ENCODE results near the gene HPN.
A peak's percentile ranks its signal among the peaks of the same experiment; 100 is the strongest.
"Not testable (repeated sequence)": the region's sequence is repeated elsewhere in the genome, so short reads cannot be mapped to it uniquely, and the experiment has no call there.

HPN gene

DNA sequence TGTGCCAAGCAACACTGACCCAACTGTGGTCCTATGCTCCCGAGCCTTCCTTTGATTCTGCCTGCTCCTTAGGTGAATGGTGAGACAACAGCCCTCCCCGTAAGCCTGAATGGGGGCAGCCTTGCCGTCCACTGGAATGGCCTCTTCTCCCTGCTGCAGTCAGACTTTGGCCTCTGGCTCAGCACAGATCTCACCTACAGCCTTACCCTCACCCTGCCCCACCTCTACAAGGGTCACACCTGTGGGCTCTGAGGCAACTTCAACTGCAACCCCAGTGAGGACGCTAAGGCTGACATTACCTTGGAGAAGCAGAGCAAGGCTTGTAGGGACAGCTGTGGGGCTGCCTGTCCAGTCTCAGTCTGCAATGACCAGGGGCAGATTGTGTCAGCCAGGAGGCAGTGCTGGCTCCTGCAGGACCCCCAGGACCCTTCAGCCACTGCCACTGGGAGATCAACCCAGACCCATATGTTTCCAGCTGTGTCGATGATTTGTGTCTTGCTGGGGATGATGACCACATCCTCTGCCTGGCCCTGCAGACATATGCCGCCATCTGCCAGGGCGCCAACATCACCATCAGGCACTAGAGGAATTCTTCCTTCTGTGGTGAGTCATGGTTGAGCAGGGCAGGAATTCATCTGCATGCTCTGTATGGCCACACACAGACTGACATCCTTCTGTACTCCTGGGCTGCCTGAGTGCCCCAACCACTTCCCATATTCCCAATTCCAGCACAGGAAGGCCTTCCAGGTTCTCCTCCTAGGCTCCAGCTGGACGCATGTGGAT is 46.8 kb downstream of the HPN start:
- no peak for DNase-seq

GRCh38 chr19:35089554-35089953 is 48.0 kb downstream of the HPN start:
- no peak for DNase-seq

DNA sequence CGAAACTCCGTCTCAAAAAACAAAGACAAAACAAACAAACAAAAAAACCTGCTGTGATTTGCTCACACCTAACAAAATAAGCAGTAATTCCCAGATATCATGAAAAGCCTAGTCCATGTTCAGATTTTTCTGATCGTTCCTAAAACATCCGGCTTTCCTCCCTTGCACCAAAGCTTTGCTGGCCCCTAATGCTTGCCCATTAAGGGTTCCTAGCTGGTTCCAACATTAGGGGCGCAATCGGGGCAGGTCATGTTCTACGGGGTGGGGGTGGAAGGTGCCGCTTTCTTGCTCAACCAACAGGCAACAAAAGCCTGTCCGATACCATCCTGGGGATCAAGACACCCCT is 48.6 kb downstream of the HPN start:
- no peak for DNase-seq

DNA sequence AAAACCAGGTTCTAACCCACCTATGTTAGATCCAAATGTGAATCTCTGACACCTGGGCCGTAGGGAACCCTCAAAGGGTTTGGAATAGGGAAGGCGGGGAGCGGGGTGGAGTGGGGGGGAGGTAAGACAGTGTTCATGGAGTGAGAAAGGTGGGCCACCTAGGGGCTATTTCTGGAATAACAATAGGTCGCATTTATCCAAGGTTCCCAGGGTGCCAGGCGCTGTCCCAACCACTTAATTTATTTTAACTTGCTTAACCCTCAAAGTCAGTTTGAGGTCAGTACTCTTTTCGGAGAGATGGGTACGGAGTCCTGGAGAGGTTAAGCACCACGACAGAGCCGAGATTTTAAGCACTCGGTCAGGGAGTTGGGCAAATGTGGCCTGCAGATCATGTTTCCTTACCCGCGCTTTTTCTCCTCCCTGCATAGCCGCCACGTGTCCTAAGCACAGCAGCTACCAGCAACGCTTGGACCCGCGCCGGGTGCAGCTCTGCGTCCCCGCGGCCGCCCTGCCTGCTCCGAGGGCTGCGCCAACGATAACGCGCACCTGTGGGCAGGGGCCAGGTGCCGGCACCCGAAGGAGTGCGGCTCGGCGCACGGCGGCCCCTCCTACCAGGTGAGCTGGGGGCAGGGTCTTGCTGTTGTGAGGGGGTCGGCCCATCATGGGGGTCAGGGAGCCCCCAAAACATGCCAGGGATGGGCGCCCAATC is 49.1 kb downstream of the HPN start:
- DNase-seq = peak; percentile 22

GRCh38 chr19:35093430-35093829 is 51.9 kb downstream of the HPN start:
- DNase-seq = no peak

GRCh38 chr19:35093941-35094647 is 52.6 kb downstream of the HPN start:
- no peak for DNase-seq

DNA sequence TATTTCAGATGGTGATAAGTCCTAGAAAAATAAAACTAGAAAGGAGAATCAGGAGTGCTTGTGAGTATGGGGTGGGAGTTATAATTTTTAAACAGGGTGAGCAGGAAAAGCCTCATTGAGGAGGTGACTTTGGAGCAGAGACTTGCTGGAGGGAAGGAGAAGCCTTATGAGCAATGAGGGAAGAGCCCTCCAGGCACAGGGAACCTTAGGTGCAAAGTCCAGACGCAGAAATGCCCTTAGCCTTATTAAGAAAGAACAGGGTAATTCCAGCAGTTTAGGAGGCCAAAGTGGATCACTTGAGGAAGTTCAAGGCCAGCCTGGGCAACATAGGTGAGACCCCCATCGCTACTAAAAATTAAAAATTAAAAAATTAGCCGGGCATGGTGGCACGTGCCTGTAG is 53.1 kb downstream of the HPN start:
- DNase-seq = no peak

GRCh38 chr19:35095667-35096368 is 54.3 kb downstream of the HPN start:
- no peak for DNase-seq

- DNase-seq = no peak
These were observed 57.0 kb downstream of the HPN start for GRCh38 chr19:35098413-35099049.

DNA sequence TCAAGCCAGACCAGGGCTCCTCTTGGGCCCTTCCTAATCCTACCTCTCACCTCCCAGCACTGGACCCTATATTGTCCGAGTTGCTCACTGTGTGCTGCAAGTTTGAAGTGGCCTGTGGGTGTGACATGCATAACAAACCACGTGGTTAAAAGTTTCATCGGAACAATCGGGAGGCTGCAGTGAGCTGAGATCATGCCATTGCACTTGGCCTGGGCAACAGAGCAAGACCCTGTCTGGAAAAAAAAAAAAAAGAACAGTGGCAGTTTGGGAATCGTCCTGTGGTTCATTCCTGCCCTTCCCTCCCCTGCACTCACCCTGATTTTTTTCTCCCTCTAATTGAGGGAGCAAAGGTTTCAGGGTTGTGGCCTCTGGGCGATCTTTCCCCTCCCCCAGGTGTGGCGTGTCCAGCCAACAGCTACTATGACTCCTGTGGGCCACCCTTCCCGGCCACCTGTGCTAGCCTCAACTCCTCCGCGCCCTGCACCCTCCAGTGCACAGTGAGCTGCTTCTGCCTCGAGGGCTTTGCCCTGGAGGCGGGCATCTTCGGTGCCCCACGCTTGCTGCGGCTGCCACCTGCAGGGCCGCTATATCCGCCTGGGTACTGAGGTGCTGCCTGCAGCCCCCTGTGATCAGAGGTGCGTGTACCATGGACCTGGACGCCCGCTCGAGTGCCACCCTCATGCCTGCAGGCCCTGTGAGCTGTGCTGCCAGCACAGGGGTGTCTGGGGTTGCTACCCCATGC is 57.8 kb downstream of the HPN start:
- no peak for DNase-seq

DNA sequence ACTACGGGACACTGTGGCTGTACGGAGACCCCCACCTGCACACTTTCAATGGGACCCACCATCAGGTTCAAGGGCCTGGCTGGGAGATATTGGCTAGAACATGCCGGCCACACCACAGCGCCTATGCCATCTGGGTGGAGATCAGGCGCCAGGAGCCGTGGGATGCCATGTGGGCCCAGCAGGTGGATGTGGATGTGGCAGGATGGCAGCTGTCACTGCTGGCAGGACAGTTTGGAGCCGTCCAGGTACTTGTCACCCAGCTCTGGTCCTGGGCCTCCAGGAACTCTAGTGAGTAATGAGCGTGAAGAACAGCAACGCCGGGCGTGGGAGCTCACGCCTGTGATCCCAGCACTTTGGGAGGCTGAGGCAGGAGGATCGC is 58.4 kb downstream of the HPN start:
- DNase-seq = no peak

DNA sequence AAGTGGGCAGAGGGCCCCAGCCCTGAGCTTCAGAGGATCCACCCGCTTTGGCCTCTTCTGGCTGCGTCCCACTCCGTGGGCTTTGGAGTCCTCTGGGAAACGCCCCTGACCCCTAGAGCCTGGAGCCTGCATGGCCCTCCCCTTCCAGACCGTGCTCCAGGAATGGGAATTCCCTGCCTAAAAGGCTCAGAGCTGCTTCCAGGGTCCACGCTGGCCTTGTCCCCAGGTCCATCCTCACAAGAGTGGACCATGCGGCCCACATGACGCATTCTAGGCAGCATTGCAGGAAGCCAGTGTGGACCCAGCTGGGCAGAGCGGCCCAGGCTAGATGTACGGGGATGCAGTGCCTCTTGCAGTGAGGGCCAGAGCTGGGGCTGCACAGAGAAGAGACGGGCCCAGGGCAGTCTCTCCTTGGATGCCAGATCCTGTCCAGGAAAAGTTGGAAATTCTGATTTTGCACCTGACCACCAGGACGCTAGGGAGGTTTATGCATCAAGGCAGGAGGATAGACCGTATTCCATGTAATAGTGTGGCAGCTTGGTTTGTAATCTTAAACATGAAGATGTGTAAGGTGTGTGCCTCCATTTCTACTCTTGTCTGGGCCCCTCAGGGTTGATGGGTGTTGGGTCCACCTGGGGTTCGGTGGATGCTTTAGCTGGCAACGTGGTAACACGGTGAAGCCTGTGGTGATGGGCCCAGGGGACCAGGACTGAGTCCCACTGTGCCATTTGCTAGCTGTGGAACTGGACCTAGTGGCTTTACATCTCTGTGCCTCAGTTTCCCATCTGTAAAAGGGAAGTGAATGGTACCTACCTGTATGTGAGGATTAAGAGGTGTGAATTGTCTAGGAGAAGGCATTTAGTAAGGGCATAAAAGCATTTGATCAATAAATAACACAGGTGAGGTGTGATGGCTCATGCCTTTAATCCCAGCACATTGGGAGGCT is 59.3 kb downstream of the HPN start:
- DNase-seq = no peak

DNA sequence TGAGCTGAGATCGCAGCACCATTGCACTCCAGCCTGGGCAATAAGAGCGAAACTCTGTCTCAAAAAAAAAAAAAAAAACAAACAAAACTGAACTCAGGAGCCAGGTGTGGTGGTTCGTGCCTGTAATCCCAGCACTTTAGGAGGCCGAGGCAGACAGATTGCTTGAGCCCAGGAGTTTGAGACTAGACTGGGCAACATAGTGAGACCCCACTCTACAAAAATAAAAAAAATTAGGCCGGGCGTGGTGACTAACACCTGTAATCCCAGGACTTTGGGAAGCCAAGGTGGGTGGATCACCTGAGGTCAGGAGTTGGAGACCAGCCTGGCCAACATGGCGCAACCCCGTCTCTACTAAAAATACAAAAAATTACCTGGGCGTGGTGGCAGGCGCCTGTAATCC is 60.4 kb downstream of the HPN start:
- not testable (repeated sequence) for DNase-seq

- DNase-seq = not testable (repeated sequence)
These were observed 62.1 kb downstream of the HPN start for GRCh38 chr19:35103614-35104013.

GRCh38 chr19:35104361-35104760 is 62.8 kb downstream of the HPN start:
- DNase-seq = no peak

GRCh38 chr19:35105047-35105410 is 63.5 kb downstream of the HPN start:
- DNase-seq = no peak

DNA sequence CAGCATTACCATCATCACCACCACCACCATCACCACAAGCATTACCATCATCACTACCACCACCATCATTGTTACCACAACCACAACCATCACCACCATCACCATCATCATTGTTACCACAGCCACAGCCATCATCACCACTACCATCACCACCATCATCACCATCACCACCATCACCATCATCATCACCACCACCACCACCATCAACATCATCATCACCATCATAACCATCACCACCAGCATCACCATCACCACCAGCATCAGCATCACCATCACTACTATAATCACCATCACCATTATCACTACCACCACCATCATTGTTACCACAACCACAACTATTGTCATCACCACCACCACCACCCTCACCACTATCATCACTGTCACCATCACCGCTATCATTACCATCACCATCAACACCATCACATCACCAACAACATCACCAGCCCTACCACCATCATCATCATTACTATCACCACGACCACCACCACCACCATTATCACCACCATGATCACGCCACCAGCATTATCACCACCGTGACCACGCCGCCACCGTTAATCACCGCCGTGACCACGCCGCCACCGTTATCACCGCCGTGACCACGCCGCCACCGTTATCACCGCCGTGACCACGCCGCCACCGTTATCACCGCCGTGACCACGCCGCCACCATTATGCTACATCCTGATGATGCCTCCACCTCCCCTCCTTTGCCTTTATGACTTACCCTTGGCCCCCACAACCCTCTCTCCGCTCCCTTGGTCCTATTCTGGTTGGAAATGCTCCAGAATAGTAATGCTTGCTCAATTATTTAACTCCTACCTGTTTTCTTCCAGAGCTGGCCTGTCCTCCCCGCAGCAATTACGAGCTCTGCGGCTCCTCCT is 64.1 kb downstream of the HPN start:
- DNase-seq = no peak

DNA sequence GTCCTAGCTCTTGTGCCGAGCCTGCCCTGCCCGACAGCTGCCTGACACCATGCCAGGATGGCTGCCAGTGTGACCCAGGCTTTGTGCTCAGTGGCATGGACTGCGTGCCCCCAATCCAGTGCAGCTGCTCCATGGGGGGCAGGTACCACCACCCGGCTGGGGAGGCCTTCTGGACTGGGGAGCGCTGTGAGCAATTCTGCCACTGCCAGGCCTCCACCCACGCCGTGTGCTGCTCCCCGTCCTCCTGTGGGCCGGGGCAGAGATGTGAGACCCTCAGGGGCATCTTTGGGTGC is 64.7 kb downstream of the HPN start:
- no peak for DNase-seq

DNA sequence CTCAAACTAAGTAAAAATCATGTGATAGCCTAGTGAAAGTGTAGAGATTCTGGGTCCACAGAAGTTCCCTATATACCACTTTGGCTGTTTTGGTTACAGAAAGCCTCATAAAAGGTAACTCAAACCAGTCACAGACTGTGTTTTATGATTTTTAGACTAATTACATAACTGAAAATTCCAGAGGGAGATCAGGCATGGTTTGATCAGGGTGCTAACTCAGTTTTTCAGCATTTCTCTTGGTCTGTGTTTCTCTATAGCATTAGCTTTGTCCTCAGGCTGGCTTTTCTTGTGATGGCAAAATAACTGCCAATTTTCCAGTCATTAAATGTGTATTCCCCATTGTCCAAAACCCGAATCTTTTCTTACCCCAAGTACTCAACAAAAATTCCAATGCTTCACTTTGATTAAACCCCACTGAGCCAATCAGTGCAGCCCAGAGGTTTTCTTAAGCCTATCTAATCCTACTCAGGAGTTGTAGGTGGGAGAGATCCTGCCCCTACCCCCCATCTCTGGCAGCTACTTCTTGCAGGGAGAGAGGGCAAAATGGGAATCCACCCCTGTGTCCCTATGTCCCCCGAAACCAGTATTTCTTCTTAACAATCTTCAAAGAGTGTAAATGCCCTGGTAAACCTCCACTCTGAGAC is 65.5 kb downstream of the HPN start:
- DNase-seq = no peak

DNA sequence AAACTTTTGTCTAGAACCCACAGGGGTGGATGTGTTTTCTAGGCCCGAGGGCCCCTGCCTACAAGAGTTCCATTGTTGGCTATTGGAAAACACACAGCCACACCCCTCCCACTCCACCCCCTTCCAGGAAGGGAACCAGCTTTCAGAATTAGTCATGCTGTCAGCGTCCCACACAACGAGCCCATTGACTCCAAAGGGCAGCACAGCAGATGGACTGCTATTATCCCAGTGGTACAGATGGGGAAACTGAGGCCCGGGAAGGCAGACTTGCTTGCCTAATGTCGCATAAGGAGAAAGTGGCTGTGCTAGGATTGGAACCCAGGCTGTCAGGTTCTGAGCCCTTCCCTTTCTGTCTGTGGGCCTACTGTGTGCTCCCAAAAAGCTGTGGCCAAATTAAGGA is 66.0 kb downstream of the HPN start:
- DNase-seq = no peak
